Liver (tissue), 3 donors: Measurements from ENCODE around the gene NELL1.

Source experiments
- ATF3 ChIP-seq: IDR thresholded peaks from 2 replicates; pipeline ENCODE4 v1.6.1; 2016; ENCODE audit warnings: antibody characterized with exemption
- CTCF ChIP-seq: fragments of 150-350 bp; IDR thresholded peaks from 2 replicates; pipeline ENCODE4 v1.5.1; 2017; ENCODE audit warnings: improper control_type of control experiment, low read depth, low read length; ENCODE audit not compliant: missing input control
- JUND ChIP-seq, 2 donors: IDR thresholded peaks; 2 replicates each; pipeline ENCODE4 v1.6.1; 2016; ENCODE audit warnings: antibody characterized with exemption in 2 of 2
- REST ChIP-seq: IDR thresholded peaks from 2 replicates; pipeline ENCODE4 v1.6.1; 2016; ENCODE audit warnings: antibody characterized with exemption, mild to moderate bottlenecking
- RXRA ChIP-seq, 2 donors: IDR thresholded peaks; 2 replicates each; pipeline ENCODE4 v1.6.1; 2017 to 2018; ENCODE audit warnings: antibody characterized with exemption in 2 of 2, mild to moderate bottlenecking in 1 of 2
- donor health status: healthy.
- donor health status: healthy.

- TF ChIP-seq REST (no peak), JUND (IDR thresholded peaks at IDR 0.05) (no peak), ATF3 (no peak), CTCF (no peak), RXRA (IDR thresholded peaks at IDR 0.05) (no peak)
Observed at GRCh38 chr11:20626279-20626678, 43.1 kb upstream of the NELL1 start.
